BE2C (cell line): Measurements from ENCODE around the gene PLEKHA8.
"Not testable (repeated sequence)": the region's sequence is repeated elsewhere in the genome, so short reads cannot be mapped to it uniquely, and the experiment has no call there.

Experiments
- DNase-seq: peaks from one replicate; pipeline ENCODE4 v3.0.0-alpha.2; 2020
- H3K27me3 ChIP-seq: fragments of 250-450 bp; sonication (Bioruptor Pico); 2 replicates; pipeline ENCODE4 v1.5.1; 2020; ENCODE audit warnings: mild to moderate bottlenecking
- H3K36me3 ChIP-seq: fragments of 250-450 bp; sonication (Bioruptor Pico); 2 replicates; pipeline ENCODE4 v1.5.1; 2020; ENCODE audit warnings: mild to moderate bottlenecking
- H3K4me1 ChIP-seq: fragments of 250-450 bp; sonication (Bioruptor Pico); 2 replicates; pipeline ENCODE4 v1.5.1; 2020
- H3K4me3 ChIP-seq: 2 replicates; pipeline ENCODE4 v1.5.1; 2011; ENCODE audit warnings: low read depth, low read length
- H3K9me3 ChIP-seq: fragments of 250-450 bp; sonication (Bioruptor Pico); 2 replicates; pipeline ENCODE4 v1.5.1; 2020
- CTCF ChIP-seq: IDR thresholded peaks from 2 replicates; pipeline ENCODE4 v1.5.1; 2012; ENCODE audit warnings: mild to moderate bottlenecking, low read depth, low read length

PLEKHA8 gene

GRCh38 chr7:30057741-30058140 is 29.5 kb downstream of the PLEKHA8 start:
- no peak for DNase-seq
- no peaks in the 10 kb centered on the region for H3K4me1 ChIP-seq
- no peaks in the 10 kb centered on the region for H3K27me3 ChIP-seq
- no peaks in the 10 kb centered on the region for H3K9me3 ChIP-seq
- no peak for TF ChIP-seq CTCF
- H3K36me3 ChIP-seq, result peaks cover 7% of the 10 kb centered on the region
- no peak overlapping the region for H3K4me3 ChIP-seq

GRCh38 chr7:30061786-30062185 is 33.6 kb downstream of the PLEKHA8 start:
- TF ChIP-seq CTCF, result peak; percentile 60
- H3K4me3 ChIP-seq, H3K36me3 ChIP-seq, H3K27me3 ChIP-seq, H3K9me3 ChIP-seq, H3K4me1 ChIP-seq: not testable (repeated sequence)
- DNase-seq, result peak; percentile 32

- H3K36me3 ChIP-seq, result peaks cover 3% of the 10 kb centered on the region; the same call in 1 of the 2 replicates
These were observed 34.4 kb downstream of the PLEKHA8 start for GRCh38 chr7:30062587-30062986.

GRCh38 chr7:30065746-30066145 is 37.5 kb downstream of the PLEKHA8 start:
- no peaks in the 10 kb centered on the region for H3K27me3 ChIP-seq
- no peaks in the 10 kb centered on the region for H3K4me1 ChIP-seq
- DNase-seq, result no peak
- H3K36me3 ChIP-seq, result peaks cover 3% of the 10 kb centered on the region; the same call in 1 of the 2 replicates
- H3K4me3 ChIP-seq, result no peak overlapping the region
- no peaks in the 10 kb centered on the region for H3K9me3 ChIP-seq
- no peak for TF ChIP-seq CTCF

More at GRCh38 chr7:30062587-30062986, 34.4 kb downstream of the PLEKHA8 start:
- Histone ChIP-seq H3K4me1 (no peaks in the 10 kb centered on the region), H3K9me3 (no peaks in the 10 kb centered on the region), H3K4me3 (no peak overlapping the region), H3K27me3 (no peaks in the 10 kb centered on the region)
- TF ChIP-seq CTCF, result peak; percentile 81
- DNase-seq, result no peak

GRCh38 chr7:30066687-30067086 is 38.5 kb downstream of the PLEKHA8 start:
- no peak overlapping the region for H3K4me3 ChIP-seq
- no peaks in the 10 kb centered on the region for H3K9me3 ChIP-seq
- no peaks in the 10 kb centered on the region for H3K27me3 ChIP-seq
- no peaks in the 10 kb centered on the region for H3K4me1 ChIP-seq
- no peaks in the 10 kb centered on the region; the same call in 1 of the 2 replicates for H3K36me3 ChIP-seq
- no peak for DNase-seq
- TF ChIP-seq CTCF, result no peak

GRCh38 chr7:30068117-30068516 is 39.9 kb downstream of the PLEKHA8 start:
- no peaks in the 10 kb centered on the region for H3K36me3 ChIP-seq
- no peak for DNase-seq
- H3K9me3 ChIP-seq, result no peaks in the 10 kb centered on the region

More at GRCh38 chr7:30068117-30068516, 39.9 kb downstream of the PLEKHA8 start:
- no peaks in the 10 kb centered on the region for H3K27me3 ChIP-seq
- no peak for TF ChIP-seq CTCF
- H3K4me1 ChIP-seq, result no peaks in the 10 kb centered on the region
- H3K4me3 ChIP-seq, result no peak overlapping the region
